HG03575 (cell line): ENCODE measurements around the gene POMP.

Experiments
- ATAC-seq: cut with Tn5 transposase; IDR thresholded peaks from one replicate; pipeline ENCODE4 v1.9.1; 2021; ENCODE audit not compliant: unreplicated experiment, insufficient number of reproducible peaks, low FRiP score; ENCODE audit errors: extremely low read depth

POMP gene

DNA sequence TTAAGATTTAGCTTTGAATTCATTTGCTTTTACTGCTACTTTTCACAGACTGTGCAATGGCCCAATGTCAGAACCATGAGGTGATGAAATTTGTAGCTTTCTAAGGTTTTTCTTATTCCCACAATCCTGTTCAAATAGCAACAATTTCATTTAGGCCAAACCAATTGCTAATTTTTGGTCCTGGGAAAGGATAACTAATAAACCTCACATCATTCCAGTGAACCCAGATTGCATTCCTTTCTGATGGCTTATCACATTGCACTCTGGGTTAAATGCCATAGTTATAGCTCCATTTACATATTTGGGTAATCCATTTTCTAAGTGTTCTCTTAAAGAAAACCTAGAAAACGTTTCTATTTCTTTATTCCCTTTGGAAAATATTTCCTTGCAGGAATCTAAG, 22.9 kb upstream of the POMP start:
- no peak for ATAC-seq

- ATAC-seq: no peak
Measured at GRCh38 chr13:28636677-28637317, 22.1 kb upstream of the POMP start.

- ATAC-seq: no peak
Measured at GRCh38 chr13:28637714-28638355, 21.1 kb upstream of the POMP start.

DNA sequence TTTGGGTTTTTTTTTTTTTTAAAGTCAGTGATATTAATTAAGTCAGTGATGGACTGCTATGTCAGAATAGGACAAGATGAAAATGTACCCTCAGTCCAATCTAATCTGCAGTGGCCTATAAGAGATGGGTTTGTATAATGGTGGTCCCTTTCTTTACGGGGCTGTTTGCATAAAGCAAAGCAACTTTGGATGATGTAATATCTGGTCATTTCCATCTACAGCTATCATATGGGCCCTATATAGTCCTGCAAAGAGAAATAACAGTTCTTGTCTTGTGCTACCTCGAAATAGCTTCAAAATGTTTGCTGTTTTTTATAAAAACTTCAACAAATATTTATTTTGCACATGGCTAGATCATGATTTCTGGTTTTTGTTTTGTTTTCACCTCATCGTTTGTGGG, 20.2 kb upstream of the POMP start:
- no peak for ATAC-seq

DNA sequence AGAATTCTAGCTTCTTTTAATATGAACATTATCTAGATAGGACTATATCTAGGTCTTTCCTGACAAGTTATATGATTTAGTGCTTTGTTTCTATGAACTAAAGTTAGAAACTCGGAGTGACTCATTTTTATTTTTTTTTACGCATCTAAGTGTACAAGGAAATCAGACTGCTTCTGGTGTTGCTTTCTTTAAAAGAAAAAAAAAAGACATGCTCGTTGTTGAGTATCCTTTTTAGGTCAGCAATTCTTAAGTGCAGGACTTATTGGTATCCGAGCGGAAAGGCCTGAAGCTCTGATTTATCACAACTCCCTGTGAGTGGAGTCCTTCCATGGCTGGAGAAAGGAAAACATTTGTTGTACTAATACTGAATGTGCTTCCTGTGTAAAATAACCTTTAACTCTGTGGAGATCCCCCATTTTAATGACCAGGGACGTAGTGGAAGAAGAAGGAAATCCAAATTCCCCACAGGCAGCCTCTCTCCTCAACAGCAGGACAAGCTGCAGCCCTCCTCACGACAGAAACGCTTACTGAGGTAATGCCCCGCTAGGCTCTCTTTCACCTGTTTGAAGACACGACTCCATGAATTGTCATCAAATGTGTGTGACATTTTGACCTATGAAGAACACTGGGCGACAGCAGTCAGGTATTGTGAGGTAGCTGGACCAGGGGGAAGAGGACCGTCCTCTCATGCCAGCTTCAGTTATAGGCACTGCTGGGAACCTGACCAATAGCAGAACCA, 17.9 kb upstream of the POMP start:
- ATAC-seq: no peak

DNA sequence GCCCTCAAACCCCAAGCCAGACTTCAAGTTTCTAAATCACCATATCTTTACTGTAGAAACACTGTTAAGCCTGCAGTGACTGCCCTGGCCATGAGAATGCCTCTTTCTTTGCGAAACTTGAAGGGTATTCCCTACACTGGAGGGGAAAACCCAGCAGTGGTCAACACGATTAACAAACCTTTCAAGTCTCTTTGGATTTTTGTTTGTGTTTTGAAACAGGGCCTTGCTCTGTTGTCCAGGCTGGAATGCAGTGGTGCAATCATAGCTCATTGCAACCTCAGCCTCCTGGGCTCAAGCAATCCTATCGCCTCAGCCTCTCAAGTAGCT, 17.4 kb upstream of the POMP start:
- ATAC-seq: peak; percentile 33

GRCh38 chr13:28650284-28650683, 8.6 kb upstream of the POMP start:
- no peak for ATAC-seq

DNA sequence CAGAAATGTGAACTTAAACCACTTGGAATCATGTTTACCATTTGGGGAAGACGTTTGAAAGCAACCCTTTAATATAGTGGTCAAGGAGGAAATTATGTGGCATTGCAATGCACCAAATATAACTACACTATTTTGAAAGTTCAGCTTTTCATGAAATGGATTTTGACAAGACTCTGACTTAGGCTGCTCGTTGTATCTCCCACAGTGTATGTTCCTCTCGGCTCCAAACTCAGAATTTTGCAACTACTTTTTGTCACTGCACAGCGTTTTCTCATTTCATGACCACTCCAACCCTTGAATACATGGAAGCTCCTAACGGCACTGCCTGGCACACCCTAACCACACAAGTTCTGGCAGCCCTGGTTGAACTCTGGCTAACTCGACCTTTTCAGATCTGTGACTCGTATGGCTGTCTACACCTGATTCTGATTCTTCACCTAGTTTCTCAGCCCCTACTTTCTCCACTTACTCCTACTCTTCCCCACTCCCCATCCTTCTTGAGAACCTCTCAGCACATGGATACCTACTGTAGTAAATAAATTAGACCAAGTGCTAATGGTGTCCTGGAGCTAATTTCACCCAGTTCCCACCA, 7.0 kb upstream of the POMP start:
- no peak for ATAC-seq

DNA sequence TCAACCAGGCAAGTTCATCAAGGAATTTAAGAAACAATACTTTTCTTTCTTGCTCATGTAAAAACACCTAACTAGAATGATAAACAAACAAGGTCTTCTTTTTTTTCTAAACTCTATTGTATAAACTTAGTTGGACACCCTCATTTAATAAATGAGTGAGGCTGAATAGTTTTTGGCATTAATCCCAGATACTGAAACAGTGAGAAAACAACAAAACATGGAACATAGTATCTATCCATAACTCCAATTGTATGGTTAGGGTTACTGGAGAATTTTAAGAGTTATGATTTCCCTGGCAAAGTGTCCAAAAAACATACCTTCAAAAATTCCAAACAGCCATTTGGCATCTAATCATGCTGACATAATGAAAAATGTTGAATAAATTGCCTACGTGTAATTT, 5.8 kb upstream of the POMP start:
- no peak for ATAC-seq

GRCh38 chr13:28654276-28654675, 4.7 kb upstream of the POMP start:
- no peak for ATAC-seq

DNA sequence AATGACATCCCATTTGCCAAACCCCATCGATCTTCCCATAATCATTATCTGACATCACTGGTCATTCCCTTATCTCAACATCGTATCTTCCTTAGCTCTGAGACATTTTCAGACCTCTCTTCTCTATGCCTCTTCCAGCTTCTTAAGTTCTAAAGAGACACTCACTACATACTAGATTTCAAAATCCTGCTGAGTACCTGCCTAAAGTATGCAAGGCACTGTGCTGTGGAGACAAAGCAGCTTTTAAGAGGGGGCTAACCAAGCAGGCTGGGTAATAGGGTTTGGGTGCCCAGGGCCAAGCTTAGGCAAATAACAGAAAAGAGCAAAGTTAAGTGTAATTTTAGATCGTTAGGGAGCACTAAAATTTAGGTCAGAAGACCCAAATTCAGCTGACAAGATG, 3.4 kb upstream of the POMP start:
- ATAC-seq: no peak

DNA sequence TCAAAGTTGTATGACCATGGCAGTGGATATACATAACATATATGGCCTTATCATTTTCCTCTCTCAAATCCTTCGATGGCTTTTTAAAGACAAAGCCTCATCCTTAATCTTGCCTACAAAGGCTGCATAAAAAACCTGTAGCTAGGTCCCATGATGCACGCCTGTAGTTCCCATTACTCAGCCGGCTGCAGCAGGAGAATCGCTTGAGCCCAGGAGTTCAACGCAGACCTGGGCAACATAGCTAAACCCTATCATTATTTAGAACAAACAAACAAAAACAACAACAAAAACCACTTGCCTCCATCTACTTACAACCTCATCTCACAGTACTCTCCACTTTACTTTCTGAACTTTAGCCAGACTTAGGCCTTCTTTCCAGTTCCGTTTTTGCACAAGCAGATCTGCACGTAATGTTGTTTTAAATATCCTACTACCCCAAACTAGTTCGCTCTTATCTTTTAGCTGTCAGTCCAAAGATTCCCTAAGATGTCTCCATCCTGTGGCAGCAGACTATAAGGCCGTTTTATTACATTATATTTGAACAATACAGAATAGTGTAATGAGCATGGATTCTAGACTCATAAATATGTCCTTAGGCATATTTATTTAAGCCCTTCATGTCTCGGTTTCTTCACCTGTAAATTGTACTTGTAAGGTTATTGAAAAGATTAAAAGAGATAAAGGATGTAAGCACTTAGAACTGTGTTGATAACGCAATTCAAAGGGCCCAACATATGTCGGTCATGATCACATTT, 969 bp upstream of the POMP start:
- ATAC-seq: no peak

DNA sequence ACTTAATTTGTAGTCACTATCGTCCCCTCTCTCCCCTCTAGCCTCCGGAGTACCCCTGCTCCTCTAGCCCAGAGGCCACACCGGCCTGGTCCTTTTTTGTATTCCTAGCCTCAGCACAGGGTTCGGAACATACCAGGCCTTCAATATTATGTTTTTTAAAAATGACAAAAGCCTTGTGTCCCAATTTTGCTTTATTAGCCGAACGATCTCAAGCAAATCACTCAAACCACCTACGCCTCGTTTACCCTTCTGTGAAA, 463 bp upstream of the POMP start:
- ATAC-seq: no peak

DNA sequence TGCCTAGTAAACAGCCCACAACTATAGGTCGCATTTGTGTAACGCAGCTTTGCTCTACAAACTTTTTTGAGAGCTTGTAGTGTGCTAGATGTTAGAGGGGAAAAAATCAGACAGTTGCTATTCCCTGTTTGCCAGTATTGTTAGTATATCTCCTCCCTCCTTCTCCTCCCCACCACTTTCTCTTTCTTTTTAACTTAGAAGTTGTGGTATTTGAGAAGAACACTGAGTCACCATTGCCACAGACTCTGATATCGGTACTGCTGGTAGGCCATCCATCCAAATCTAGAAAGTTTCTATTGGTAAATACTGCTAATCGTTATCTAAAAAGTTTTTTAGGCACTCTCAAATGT, 666 bp downstream of the POMP start:
- ATAC-seq: no peak

DNA sequence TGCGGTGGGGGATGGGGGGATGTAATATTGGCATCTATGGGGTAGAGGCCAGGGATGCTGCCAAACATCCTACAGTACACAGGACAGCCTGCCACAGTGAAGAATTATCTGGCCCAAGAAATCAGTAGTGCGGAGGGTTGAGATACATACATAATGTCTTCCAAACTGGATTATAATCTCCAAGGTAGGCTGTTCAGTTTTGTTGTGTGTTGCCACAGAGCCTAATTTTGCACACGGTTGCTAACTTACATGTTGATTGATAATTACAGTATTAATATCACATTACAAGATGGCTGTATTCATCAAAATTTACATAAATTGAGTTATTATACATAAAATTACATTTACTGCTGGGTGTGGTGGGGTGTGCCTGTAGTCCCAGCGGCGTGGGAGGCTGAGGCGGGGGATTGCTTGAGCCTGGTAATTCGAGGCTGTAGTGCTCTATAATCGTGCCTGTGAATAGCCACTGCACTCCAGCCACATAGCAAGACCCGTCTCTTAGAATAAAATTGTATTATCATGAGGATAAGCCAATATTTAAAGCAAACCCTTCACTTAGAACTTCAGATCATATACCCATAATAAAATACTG, 8.1 kb downstream of the POMP start:
- ATAC-seq: no peak

GRCh38 chr13:28671126-28671792, 12.3 kb downstream of the POMP start:
- ATAC-seq: no peak

GRCh38 chr13:28678809-28679208, 19.9 kb downstream of the POMP start:
- ATAC-seq: no peak

DNA sequence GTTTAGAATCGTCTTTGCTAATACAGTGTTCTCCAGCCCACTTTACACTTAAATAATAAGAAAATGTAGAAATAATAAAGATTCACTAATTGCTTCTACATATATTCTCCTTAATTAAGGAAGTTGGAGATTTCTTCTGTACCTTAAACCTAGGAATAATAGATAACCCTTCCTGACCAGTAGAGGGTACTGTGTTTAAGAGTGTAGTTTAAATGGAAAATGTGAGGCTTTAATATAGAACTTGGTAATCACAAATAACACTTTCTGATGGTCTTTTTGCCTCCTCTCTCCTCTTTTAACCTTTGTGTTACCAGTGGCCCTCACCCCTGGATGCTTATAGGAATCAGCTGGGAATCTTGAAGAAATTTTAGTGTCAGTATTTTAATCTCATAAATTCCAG, 20.7 kb downstream of the POMP start:
- no peak for ATAC-seq

GRCh38 chr13:28680541-28680940, 21.6 kb downstream of the POMP start:
- no peak for ATAC-seq
